Right lobe of liver (tissue), 6 donors: ENCODE measurements around the gene WDFY2. TPM values are rescaled to one million over a fixed set of nuclear protein-coding genes. Genes with fewer than 3 reads are reported as not detected.

Source experiments
- ATAC-seq, 4 donors: fragments of 200-7000 bp; cut with Tn5 transposase; one replicate each; pipeline ENCODE4 v1.9.1; 2020; ENCODE audit warnings: mild to moderate bottlenecking in 4 of 4, moderate library complexity in 4 of 4
- DNase-seq, 3 donors: peaks; one replicate each; pipeline ENCODE4 v3.0.0-alpha.2; 2020
- H3K27ac ChIP-seq, 3 donors: fragments of 200-600 bp; one replicate each; pipeline ENCODE4 v1.8.0; 2022
- H3K27me3 ChIP-seq, 2 donors: fragments of 200-600 bp; one replicate each; pipeline ENCODE4 v1.8.0; 2022
- H3K36me3 ChIP-seq, 4 donors: fragments of 200-600 bp; sonication (generic) in 1 of 4; one replicate each; pipeline versions ENCODE4 v1.5.1 to v1.8.0; 2017 to 2022; ENCODE audit warnings: control low read depth in 1 of 4
- H3K4me1 ChIP-seq, 4 donors: fragments of 200-600 bp; sonication (generic) in 1 of 4; one replicate each; pipeline versions ENCODE4 v1.5.1 to v1.8.0; 2017 to 2022; ENCODE audit warnings: control low read depth in 1 of 4
- H3K4me3 ChIP-seq, 3 donors: fragments of 200-600 bp; one replicate each; pipeline ENCODE4 v1.8.0; 2022
- H3K9me3 ChIP-seq, 4 donors: fragments of 200-600 bp; sonication (generic) in 1 of 4; one replicate each; pipeline versions ENCODE4 v1.5.1 to v1.8.0; 2017 to 2022; ENCODE audit warnings: control low read depth in 1 of 4
- POLR2A ChIP-seq: fragments of 450-650 bp; IDR thresholded peaks from one replicate; pipeline ENCODE4 v1.6.1; 2017; ENCODE audit warnings: antibody characterized with exemption, mild to moderate bottlenecking
- WGBS: methylation state at CpG from one replicate; pipeline ENCODE4 v1.1.6; 2018; ENCODE audit warnings: low coverage, low lambda C conversion rate; ENCODE audit not compliant: insufficient coverage; ENCODE audit errors: missing lambda C conversion rate; 5-methylcytosine and 5-hydroxymethylcytosine counted together
- intact Hi-C, 2 donors: fragments of 100-400 bp; cut with DNase I; formaldehyde crosslinking; loops; one replicate each; pipeline versions ENCODE4 v1.11.2 to v1.14.1; 2022
- total RNA-seq, 6 experiments: library from RNA; depleted of rRNA in 2 of 6; stranded (reverse); fragments of >200 nt in 2 of 6; fragmentation: NEBNext Ultra II Directional in 3 of 6; extraction: Animal tissue kit (Norgen Biotek cat#: 25700) in 3 of 6; gene quantifications; one replicate each; pipeline versions ENCODE4 v1.1.0 to v1.2.4, GENCODE V29; 2016 to 2023
- TF ChIP-seq, protein P1 (sequence below), 4 donors: fragments of 200-600 bp in 3 of 4; fragments of 450-650 bp in 1 of 4; IDR thresholded peaks; one replicate each; pipeline versions ENCODE4 v1.5.1 to v1.8.0; 2016 to 2022; ENCODE audit warnings: antibody characterized with exemption in 4 of 4, mild to moderate bottlenecking in 2 of 4
- donor health status: DM: no; HTN: yes; CAD: no.
- donor health status: DM: no; HTN: no; CAD: no.
- donor health status: DM: no; HTN: no; CAD: no.
- donor health status: DM: no; HTN: yes; CAD: no.
- donor health status: DM: no; HTN: yes; CAD: no.

The WDFY2 gene
- total RNA-seq, 6 experiments from 2014 or later, result 4.5 to 12.0 (median 7.3) TPM

DNA sequence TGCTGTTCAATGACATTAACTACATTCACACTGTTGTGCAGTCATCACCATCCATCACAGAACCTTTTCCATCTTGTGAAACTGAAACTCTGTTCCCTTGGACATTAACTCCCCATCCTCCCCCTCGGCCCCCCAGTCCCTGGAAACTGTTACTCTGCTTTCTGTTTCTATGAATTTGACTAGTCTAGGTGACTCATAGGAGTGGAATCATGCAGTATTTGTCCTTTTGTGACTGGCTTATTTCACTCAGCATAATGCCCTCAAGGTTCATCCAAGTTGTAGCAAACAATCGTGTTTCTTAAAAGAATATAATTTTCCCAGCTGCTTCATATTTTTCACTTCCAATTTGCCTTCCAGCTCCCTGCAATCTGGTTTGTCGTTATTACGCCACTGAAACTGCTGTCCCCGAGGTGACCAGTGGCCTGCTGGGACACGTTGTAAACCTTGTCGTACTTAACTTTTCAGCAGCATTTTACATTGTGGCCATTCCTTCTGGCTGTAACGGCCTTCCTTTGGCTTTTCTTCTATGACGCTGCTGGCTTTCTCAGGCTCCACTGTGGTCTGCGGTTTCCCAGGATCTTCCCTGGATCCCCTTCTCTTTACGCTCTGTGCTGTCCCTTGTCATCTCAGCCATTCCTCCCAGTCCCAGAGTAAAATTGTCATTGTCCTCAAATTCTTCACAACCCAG lies 145.7 kb downstream of the WDFY2 start:
- TF ChIP-seq POLR2A, result no peak
- TF ChIP-seq, protein P1, sequence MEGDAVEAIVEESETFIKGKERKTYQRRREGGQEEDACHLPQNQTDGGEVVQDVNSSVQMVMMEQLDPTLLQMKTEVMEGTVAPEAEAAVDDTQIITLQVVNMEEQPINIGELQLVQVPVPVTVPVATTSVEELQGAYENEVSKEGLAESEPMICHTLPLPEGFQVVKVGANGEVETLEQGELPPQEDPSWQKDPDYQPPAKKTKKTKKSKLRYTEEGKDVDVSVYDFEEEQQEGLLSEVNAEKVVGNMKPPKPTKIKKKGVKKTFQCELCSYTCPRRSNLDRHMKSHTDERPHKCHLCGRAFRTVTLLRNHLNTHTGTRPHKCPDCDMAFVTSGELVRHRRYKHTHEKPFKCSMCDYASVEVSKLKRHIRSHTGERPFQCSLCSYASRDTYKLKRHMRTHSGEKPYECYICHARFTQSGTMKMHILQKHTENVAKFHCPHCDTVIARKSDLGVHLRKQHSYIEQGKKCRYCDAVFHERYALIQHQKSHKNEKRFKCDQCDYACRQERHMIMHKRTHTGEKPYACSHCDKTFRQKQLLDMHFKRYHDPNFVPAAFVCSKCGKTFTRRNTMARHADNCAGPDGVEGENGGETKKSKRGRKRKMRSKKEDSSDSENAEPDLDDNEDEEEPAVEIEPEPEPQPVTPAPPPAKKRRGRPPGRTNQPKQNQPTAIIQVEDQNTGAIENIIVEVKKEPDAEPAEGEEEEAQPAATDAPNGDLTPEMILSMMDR (IDR thresholded peaks at IDR 0.05), result no peak
- no peak overlapping the region for H3K4me3 ChIP-seq
- ATAC-seq, result peak; percentile 5 to 63 (median 36)
- H3K9me3 ChIP-seq, result no peaks in the 10 kb centered on the region
- H3K27ac ChIP-seq, result peak overlapping the region; percentile 27 to 58 (median 41)
- intact Hi-C loops, result no loop called here
- H3K27me3 ChIP-seq, result no peaks in the 10 kb centered on the region
- WGBS, result 71% methylated on average over 9 of the region's 11 CpGs
- no peaks in the 10 kb centered on the region for H3K36me3 ChIP-seq
- H3K4me1 ChIP-seq, result peaks cover 0 to 53% (median 17%) of the 10 kb centered on the region in 4 donors
- peak in 1 of 3 donors; percentile 55 for DNase-seq

DNA sequence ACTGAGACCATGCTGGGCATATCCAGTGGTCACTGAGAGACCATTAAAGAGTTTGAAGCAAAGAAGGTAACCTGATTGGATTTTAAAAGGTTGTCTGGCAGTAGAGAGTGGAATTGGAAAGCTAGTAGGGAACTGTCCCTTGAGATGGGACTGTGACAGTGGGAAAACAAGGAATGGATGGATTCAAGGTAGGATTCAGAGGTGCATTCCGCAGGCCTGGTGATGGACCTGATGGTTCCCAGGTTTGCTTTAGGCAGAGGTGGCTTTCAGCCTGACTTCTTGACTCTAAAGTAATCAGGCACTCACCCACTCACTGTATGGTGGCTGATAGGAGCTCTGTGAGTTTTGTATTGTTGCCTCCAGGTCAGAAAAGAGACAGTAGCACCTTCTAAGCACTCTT lies 146.7 kb downstream of the WDFY2 start:
- H3K36me3 ChIP-seq, result no peaks in the 10 kb centered on the region
- H3K27me3 ChIP-seq, result no peaks in the 10 kb centered on the region
- H3K9me3 ChIP-seq, result no peaks in the 10 kb centered on the region
- intact Hi-C loops, result no loop called here
- no peak overlapping the region for H3K4me3 ChIP-seq
- TF ChIP-seq POLR2A, result no peak
- TF ChIP-seq, protein P1 (IDR thresholded peaks at IDR 0.05), result no peak
- no CpG with 5 or more reads among the region's 1 CpG for WGBS
- DNase-seq, result no peak
- ATAC-seq, result no peak
- peak overlapping the region in 2 of 3 donors; percentile 28 to 41 for H3K27ac ChIP-seq
- H3K4me1 ChIP-seq, result peaks cover 0 to 53% (median 17%) of the 10 kb centered on the region in 4 donors

DNA sequence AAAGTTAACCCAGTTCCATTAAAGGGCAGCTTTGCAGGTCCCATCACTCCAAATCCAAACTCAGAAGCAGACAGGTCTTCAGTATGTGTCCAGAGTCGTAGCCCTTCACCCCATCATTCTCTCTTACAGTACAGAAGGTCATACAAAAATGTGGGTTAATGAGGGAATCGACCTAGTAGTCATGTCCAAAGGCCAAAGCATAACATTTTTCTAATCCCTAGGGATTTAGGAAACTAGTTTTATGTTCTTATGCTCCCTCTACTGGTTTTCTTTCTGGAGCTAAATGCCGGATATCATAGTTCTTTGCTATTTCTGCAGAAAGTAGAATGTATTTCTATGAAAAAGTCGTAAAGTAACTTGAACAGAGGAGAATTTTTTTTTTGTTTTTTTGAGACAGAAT lies 147.5 kb downstream of the WDFY2 start:
- no peaks in the 10 kb centered on the region for H3K9me3 ChIP-seq
- H3K27me3 ChIP-seq, result no peaks in the 10 kb centered on the region
- no peaks in the 10 kb centered on the region for H3K36me3 ChIP-seq
- peaks cover 0 to 48% (median 16%) of the 10 kb centered on the region in 4 donors for H3K4me1 ChIP-seq
- DNase-seq (no peak), ATAC-seq (peak; percentile 47 to 71 (median 64))
- TF ChIP-seq, protein P1 (IDR thresholded peaks at IDR 0.05), result peak; percentile 49 to 60 (median 54)
- TF ChIP-seq POLR2A, result no peak
- H3K27ac ChIP-seq, result peak overlapping the region in 2 of 3 donors; percentile 7 to 41
- 21% methylated on average over 4 of the region's 4 CpGs for WGBS
- no peak overlapping the region for H3K4me3 ChIP-seq
- intact Hi-C loops, result no loop called here

DNA sequence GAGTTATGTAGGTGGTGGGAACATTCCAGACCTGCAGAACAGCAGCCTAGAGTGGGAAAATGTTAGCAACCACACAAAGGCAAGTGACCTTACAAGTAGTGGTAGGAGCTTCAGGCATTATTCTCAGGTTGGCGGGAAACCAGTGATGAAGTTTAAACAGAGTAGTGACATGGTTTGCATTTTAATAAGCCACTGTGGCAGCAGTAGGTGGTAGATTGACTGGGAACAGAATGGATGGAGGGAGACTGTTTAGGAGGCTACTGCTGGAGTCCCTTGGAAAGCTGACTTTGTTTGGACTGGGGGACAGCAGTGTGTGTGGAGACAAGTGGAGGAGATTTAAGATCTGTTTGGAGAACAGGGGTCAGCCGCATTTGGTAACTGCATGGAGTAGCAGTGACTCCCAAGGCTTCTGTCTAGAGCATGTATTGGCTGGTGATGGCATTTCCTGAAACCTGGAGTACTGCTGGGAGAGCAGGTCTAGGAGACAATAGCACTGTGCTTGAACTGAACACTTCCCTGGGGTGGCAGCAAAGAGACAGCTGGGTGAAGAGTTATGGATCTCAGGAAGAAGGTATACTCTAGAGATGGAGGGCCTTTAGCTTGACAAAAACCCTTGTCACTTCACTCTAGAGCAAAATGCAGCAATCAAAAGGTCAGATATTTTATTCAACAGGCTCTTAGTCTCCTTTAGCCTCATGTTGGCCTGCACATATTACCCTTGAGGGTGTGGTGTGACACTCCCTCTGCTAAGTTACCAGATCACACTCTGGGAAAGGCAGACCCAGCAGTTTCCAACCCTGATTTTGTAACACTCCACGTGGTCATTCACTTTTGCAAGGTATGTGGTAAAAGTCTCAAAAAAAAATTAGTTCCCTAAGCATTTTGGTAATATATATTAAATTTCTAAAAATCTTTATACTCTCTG lies 149.4 kb downstream of the WDFY2 start:
- 68% methylated on average over 3 of the region's 3 CpGs for WGBS
- no peak for DNase-seq
- ATAC-seq, result peak; percentile 27 to 60 (median 35)
- H3K9me3 ChIP-seq, result no peaks in the 10 kb centered on the region
- H3K27me3 ChIP-seq, result no peaks in the 10 kb centered on the region
- no peak overlapping the region for H3K4me3 ChIP-seq
- no peak overlapping the region for H3K27ac ChIP-seq
- TF ChIP-seq POLR2A, result no peak
- TF ChIP-seq, protein P1 (IDR thresholded peaks at IDR 0.05), result peak in 1 of 4 donors; percentile 12
- peaks cover 0 to 29% (median 8%) of the 10 kb centered on the region in 4 donors for H3K4me1 ChIP-seq
- intact Hi-C loops, result no loop called here
- H3K36me3 ChIP-seq, result no peaks in the 10 kb centered on the region
